Astrocyte (in vitro differentiated cells and primary cell): ENCODE measurements around the gene ACSL1.

Experiments used
- EZH2 ChIP-seq: IDR thresholded peaks from 2 replicates; pipeline ENCODE4 v1.6.1; 2012; ENCODE audit warnings: mild to moderate bottlenecking, low read length, inconsistent platforms; ENCODE audit not compliant: insufficient read depth
- TF ChIP-seq, protein P1 (sequence below): IDR thresholded peaks from 2 replicates; pipeline ENCODE4 v1.5.1; 2011; ENCODE audit warnings: low read depth, mild to moderate bottlenecking, inconsistent platforms, low read length, moderate library complexity; ENCODE audit not compliant: insufficient read depth

DNA sequence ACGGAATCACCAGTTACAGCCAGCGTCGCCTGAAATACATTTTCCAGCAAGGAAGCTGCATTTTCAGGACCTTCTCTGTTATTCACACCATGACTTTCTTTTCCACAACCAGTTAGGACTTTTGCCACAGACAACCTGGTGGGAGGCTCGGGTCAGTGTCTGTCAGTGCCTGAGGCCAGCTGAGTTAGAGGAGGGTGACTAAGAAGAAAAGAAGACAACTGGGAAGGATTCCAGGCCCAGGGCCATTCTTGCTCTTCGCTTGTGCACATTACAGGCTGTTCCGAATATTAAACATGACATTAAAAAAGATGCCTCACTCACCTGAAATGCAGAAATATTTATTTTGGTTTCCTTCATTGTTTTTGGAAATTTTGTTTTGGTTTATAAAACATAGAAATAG lies 70.5 kb downstream of the ACSL1 start:
- TF ChIP-seq, protein P1, sequence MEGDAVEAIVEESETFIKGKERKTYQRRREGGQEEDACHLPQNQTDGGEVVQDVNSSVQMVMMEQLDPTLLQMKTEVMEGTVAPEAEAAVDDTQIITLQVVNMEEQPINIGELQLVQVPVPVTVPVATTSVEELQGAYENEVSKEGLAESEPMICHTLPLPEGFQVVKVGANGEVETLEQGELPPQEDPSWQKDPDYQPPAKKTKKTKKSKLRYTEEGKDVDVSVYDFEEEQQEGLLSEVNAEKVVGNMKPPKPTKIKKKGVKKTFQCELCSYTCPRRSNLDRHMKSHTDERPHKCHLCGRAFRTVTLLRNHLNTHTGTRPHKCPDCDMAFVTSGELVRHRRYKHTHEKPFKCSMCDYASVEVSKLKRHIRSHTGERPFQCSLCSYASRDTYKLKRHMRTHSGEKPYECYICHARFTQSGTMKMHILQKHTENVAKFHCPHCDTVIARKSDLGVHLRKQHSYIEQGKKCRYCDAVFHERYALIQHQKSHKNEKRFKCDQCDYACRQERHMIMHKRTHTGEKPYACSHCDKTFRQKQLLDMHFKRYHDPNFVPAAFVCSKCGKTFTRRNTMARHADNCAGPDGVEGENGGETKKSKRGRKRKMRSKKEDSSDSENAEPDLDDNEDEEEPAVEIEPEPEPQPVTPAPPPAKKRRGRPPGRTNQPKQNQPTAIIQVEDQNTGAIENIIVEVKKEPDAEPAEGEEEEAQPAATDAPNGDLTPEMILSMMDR: no peak
- no peak for TF ChIP-seq EZH2
